K562 (cell line): ENCODE measurements around the gene STON1. TPM values are rescaled to one million over a fixed set of nuclear protein-coding genes. Genes with fewer than 3 reads are reported as not detected.

Experiments
- ARID1B ChIP-seq: fragments of 450-650 bp; IDR thresholded peaks from 2 replicates; pipeline ENCODE4 v1.6.1; 2016; ENCODE audit warnings: antibody characterized with exemption, mild to moderate bottlenecking, inconsistent platforms
- C11orf30 ChIP-seq: fragments of 450-650 bp; IDR thresholded peaks from 2 replicates; pipeline ENCODE4 v1.6.1; 2016; ENCODE audit warnings: low read depth, mild to moderate bottlenecking
- COPS2 ChIP-seq: fragments of 450-650 bp; conservative IDR thresholded peaks from 2 replicates; pipeline ENCODE4 v1.6.1; 2016; ENCODE audit warnings: mild to moderate bottlenecking, moderate library complexity
- ETS2 ChIP-seq: IDR thresholded peaks from 2 replicates; pipeline ENCODE4 v1.6.1; 2016; ENCODE audit warnings: borderline replicate concordance, missing genetic modification characterization, mild to moderate bottlenecking, moderate library complexity, missing compliant biosample characterization; ENCODE audit not compliant: poor library complexity, severe bottlenecking
- FOXP1 ChIP-seq: sonication (generic); formaldehyde crosslinking; IDR thresholded peaks from 2 replicates; pipeline ENCODE4 v1.8.0; 2022; ENCODE audit warnings: mild to moderate bottlenecking, missing genetic modification reagents
- GTF2A2 ChIP-seq: IDR thresholded peaks from 2 replicates; pipeline ENCODE4 v1.6.1; 2016; ENCODE audit warnings: mild to moderate bottlenecking, missing genetic modification characterization, missing compliant biosample characterization
- KAT7 ChIP-seq: sonication (generic); formaldehyde crosslinking; IDR thresholded peaks from 2 replicates; pipeline ENCODE4 v1.8.0; 2022; ENCODE audit warnings: missing genetic modification reagents, mild to moderate bottlenecking, borderline replicate concordance
- NR4A1 ChIP-seq, 2 experiments: fragments of 250-450 bp in 1 of 2; fragments of 450-650 bp in 1 of 2; sonication (Bioruptor Pico) in 1 of 2; IDR thresholded peaks; 2 replicates each; pipeline versions ENCODE4 v1.4.0 to v1.6.1; 2016 to 2020; ENCODE audit warnings: mild to moderate bottlenecking in 2 of 2, missing compliant biosample characterization in 1 of 2, missing genetic modification characterization in 1 of 2, moderate library complexity in 1 of 2
- NUFIP1 ChIP-seq: fragments of 450-650 bp; IDR thresholded peaks from 2 replicates; pipeline ENCODE4 v1.6.1; 2018; ENCODE audit not compliant: partially characterized antibody
- SMC3 ChIP-seq: conservative IDR thresholded peaks from 2 replicates; pipeline ENCODE4 v1.6.1; 2011; ENCODE audit warnings: low read depth, low read length, improper control_type of control experiment; ENCODE audit not compliant: insufficient read depth
- TAL1 ChIP-seq: fragments of 450-650 bp; IDR thresholded peaks from 2 replicates; pipeline ENCODE4 v1.6.1; 2016; ENCODE audit warnings: mild to moderate bottlenecking
- TSC22D4 ChIP-seq: fragments of 450-650 bp; IDR thresholded peaks from 2 replicates; pipeline ENCODE4 v1.6.1; 2016; ENCODE audit warnings: missing genetic modification characterization, missing biosample characterization, control low read depth
- ZC3H8 ChIP-seq: fragments of 450-650 bp; IDR thresholded peaks from 2 replicates; pipeline ENCODE4 v1.6.1; 2017
- ZNF316 ChIP-seq: fragments of 450-650 bp; IDR thresholded peaks from 2 replicates; pipeline ENCODE4 v1.6.1; 2016
- polyA plus RNA-seq, 8 experiments: library from polyadenylated mRNA; depleted of rRNA in 4 of 8; stranded (reverse) in 5 of 8; unstranded in 3 of 8; fragments of >200 nt; fragmentation: Nextera tagmentation in 2 of 8; fragmentation: Illumina TruSeq in 1 of 8; extraction: Ambion mirVana in 2 of 8; extraction: Trizol in 1 of 8; gene quantifications; 2 replicates each; pipeline versions ENCODE4 v1.2.1 to v1.2.3, GENCODE V29; 2011 to 2014; ENCODE audit warnings: inconsistent platforms in 1 of 8, missing spikeins in 1 of 8
- total RNA-seq, 7 experiments: library from RNA; depleted of rRNA in 6 of 7; stranded (reverse); fragments of >200 nt in 6 of 7; fragmentation: Illumina TruSeq in 2 of 7; extraction: Trizol in 2 of 7; gene quantifications; 2 replicates each; pipeline versions ENCODE4 v1.2.1 to v1.2.3, GENCODE V29; 2011 to 2021; ENCODE audit warnings: low replicate concordance in 1 of 7
- TF ChIP-seq, protein P1 (sequence below), 2 experiments: fragments of 200-800 bp in 1 of 2; sonication (Bioruptor generic) in 1 of 2; sonication (generic) in 1 of 2; formaldehyde crosslinking in 1 of 2; IDR thresholded peaks in 1 of 2; conservative IDR thresholded peaks in 1 of 2; 2 replicates each; pipeline versions ENCODE4 v1.5.0 to v1.6.1; 2016 to 2020; ENCODE audit warnings: missing compliant biosample characterization in 1 of 2, missing genetic modification characterization in 1 of 2, missing genetic modification reagents in 1 of 2
- TF ChIP-seq, protein P2 (sequence below): IDR thresholded peaks from 3 replicates; pipeline ENCODE4 v1.6.1; 2011; ENCODE audit warnings: borderline replicate concordance, mild to moderate bottlenecking, moderate library complexity; ENCODE audit not compliant: insufficient read length; ENCODE audit errors: extremely low read depth
- TF ChIP-seq, protein P3 (sequence below): fragments of 250-450 bp; sonication (Bioruptor Pico); IDR thresholded peaks from 2 replicates; pipeline ENCODE4 v1.8.0; 2022; ENCODE audit warnings: moderate library complexity, mild to moderate bottlenecking, inconsistent platforms
- TF ChIP-seq, protein P4 (sequence below): fragments of 250-450 bp; sonication (Bioruptor Pico); IDR thresholded peaks from 2 replicates; pipeline ENCODE4 v1.6.1; 2021; ENCODE audit warnings: mild to moderate bottlenecking
- TF ChIP-seq, protein P5 (sequence below), 2 experiments: fragments of 450-650 bp in 1 of 2; IDR thresholded peaks; 2 replicates each; pipeline ENCODE4 v1.6.1; 2011 to 2017; ENCODE audit warnings: low read depth in 2 of 2, antibody characterized with exemption in 1 of 2, borderline replicate concordance in 1 of 2, low read length in 1 of 2, mild to moderate bottlenecking in 1 of 2, mixed read lengths in 1 of 2; ENCODE audit not compliant: control insufficient read depth in 1 of 2

STON1 gene
- total and polyA plus RNA-seq, 9 of the 15 experiments (the other 6 are each of a cell fraction or from before 2014, with no cell fraction given): 0.07 to 1.2 (median 0.55) TPM

DNA sequence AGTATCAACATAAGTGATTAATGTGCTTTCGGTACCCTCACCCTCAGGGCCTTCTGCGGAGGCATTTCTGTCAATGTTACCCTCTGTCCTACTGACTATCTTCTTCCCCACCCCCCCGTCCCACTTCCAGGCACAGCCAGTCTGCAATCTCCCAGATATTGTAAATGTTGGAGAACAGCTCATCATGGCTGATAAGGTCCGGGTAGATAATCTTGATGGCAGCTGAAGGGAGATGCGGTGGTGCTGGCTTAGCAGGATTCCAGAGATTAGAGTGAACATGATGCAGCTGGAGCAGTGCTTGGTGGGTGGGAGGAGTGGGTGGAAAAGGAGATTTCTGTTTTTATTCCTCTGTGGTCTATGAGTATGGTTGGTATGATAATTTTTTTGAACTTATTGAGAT, 103.2 kb downstream of the STON1 start (continued):
- TF ChIP-seq COPS2 (no peak), TAL1 (peak; percentile 57), SMC3 (no peak), ARID1B (peak; percentile 41), NUFIP1 (no peak), GTF2A2 (no peak), ZC3H8 (no peak), ZNF316 (no peak), ETS2 (tag) (no peak), TSC22D4 (tag) (no peak), C11orf30 (no peak), FOXP1 (CRISPR knock-in tag) (no peak), KAT7 (CRISPR knock-in tag) (no peak), NR4A1 (CRISPR knock-in tag; IDR thresholded peaks at IDR 0.05) (no peak), NR4A1 (tag; IDR thresholded peaks at IDR 0.05) (no peak)
- TF ChIP-seq, protein P1, sequence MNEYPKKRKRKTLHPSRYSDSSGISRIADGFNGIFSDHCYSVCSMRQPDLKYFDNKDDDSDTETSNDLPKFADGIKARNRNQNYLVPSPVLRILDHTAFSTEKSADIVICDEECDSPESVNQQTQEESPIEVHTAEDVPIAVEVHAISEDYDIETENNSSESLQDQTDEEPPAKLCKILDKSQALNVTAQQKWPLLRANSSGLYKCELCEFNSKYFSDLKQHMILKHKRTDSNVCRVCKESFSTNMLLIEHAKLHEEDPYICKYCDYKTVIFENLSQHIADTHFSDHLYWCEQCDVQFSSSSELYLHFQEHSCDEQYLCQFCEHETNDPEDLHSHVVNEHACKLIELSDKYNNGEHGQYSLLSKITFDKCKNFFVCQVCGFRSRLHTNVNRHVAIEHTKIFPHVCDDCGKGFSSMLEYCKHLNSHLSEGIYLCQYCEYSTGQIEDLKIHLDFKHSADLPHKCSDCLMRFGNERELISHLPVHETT (CRISPR knock-in tag; conservative IDR thresholded peaks at IDR 0.05 in 1 of 2, IDR thresholded peaks at IDR 0.05 in 1 of 2): no peak
- TF ChIP-seq, protein P2, sequence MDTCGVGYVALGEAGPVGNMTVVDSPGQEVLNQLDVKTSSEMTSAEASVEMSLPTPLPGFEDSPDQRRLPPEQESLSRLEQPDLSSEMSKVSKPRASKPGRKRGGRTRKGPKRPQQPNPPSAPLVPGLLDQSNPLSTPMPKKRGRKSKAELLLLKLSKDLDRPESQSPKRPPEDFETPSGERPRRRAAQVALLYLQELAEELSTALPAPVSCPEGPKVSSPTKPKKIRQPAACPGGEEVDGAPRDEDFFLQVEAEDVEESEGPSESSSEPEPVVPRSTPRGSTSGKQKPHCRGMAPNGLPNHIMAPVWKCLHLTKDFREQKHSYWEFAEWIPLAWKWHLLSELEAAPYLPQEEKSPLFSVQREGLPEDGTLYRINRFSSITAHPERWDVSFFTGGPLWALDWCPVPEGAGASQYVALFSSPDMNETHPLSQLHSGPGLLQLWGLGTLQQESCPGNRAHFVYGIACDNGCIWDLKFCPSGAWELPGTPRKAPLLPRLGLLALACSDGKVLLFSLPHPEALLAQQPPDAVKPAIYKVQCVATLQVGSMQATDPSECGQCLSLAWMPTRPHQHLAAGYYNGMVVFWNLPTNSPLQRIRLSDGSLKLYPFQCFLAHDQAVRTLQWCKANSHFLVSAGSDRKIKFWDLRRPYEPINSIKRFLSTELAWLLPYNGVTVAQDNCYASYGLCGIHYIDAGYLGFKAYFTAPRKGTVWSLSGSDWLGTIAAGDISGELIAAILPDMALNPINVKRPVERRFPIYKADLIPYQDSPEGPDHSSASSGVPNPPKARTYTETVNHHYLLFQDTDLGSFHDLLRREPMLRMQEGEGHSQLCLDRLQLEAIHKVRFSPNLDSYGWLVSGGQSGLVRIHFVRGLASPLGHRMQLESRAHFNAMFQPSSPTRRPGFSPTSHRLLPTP: no peak
- TF ChIP-seq, protein P3, sequence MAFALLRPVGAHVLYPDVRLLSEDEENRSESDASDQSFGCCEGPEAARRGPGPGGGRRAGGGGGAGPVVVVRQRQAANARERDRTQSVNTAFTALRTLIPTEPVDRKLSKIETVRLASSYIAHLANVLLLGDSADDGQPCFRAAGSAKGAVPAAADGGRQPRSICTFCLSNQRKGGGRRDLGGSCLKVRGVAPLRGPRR (CRISPR knock-in tag): no peak
- TF ChIP-seq, protein P4, sequence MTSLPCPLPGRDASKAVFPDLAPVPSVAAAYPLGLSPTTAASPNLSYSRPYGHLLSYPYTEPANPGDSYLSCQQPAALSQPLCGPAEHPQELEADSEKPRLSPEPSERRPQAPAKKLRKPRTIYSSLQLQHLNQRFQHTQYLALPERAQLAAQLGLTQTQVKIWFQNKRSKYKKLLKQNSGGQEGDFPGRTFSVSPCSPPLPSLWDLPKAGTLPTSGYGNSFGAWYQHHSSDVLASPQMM: no peak
- TF ChIP-seq, protein P5, sequence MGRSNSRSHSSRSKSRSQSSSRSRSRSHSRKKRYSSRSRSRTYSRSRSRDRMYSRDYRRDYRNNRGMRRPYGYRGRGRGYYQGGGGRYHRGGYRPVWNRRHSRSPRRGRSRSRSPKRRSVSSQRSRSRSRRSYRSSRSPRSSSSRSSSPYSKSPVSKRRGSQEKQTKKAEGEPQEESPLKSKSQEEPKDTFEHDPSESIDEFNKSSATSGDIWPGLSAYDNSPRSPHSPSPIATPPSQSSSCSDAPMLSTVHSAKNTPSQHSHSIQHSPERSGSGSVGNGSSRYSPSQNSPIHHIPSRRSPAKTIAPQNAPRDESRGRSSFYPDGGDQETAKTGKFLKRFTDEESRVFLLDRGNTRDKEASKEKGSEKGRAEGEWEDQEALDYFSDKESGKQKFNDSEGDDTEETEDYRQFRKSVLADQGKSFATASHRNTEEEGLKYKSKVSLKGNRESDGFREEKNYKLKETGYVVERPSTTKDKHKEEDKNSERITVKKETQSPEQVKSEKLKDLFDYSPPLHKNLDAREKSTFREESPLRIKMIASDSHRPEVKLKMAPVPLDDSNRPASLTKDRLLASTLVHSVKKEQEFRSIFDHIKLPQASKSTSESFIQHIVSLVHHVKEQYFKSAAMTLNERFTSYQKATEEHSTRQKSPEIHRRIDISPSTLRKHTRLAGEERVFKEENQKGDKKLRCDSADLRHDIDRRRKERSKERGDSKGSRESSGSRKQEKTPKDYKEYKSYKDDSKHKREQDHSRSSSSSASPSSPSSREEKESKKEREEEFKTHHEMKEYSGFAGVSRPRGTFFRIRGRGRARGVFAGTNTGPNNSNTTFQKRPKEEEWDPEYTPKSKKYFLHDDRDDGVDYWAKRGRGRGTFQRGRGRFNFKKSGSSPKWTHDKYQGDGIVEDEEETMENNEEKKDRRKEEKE (IDR thresholded peaks at IDR 0.05; ENCODE audit: borderline replicate concordance in 1 of 2, control insufficient read depth in 1 of 2, low read depth in 2 of 2, low read length in 1 of 2): no peak
